Globus pallidus (tissue), 1 donor: ENCODE data around the gene JAKMIP1.

Experiments used
- DNase-seq: peaks from one replicate; pipeline ENCODE4 v3.0.0-alpha.2; 2015; ENCODE audit warnings: low spot score

The JAKMIP1 gene

GRCh38 chr4:6201580-6202091 lies 1.3 kb upstream of the JAKMIP1 start:
- no peak for DNase-seq

- DNase-seq: no peak
Measured at GRCh38 chr4:6200922-6201362, 593 bp upstream of the JAKMIP1 start.

GRCh38 chr4:6199422-6199921 lies 877 bp downstream of the JAKMIP1 start:
- DNase-seq: no peak

GRCh38 chr4:6198768-6199421 lies 1.5 kb downstream of the JAKMIP1 start:
- no peak for DNase-seq

GRCh38 chr4:6198278-6198677 lies 2.1 kb downstream of the JAKMIP1 start:
- DNase-seq: no peak

GRCh38 chr4:6197433-6198174 lies 2.7 kb downstream of the JAKMIP1 start:
- no peak for DNase-seq

- DNase-seq: no peak
Measured at GRCh38 chr4:6196871-6197270, 3.5 kb downstream of the JAKMIP1 start.

- DNase-seq: no peak
Measured at GRCh38 chr4:6196324-6196723, 4.0 kb downstream of the JAKMIP1 start.

- DNase-seq: no peak
Measured at GRCh38 chr4:6195602-6196319, 4.6 kb downstream of the JAKMIP1 start.

GRCh38 chr4:6194458-6195195 lies 5.7 kb downstream of the JAKMIP1 start:
- DNase-seq: peak; percentile 59

- DNase-seq: no peak
Measured at GRCh38 chr4:6193399-6193798, 7.0 kb downstream of the JAKMIP1 start.

- DNase-seq: no peak
Measured at GRCh38 chr4:6192245-6192644, 8.1 kb downstream of the JAKMIP1 start.

- no peak for DNase-seq
Measured at GRCh38 chr4:6191448-6192130, 8.8 kb downstream of the JAKMIP1 start.

- no peak for DNase-seq
Measured at GRCh38 chr4:6190486-6190885, 9.9 kb downstream of the JAKMIP1 start.

- no peak for DNase-seq
Measured at GRCh38 chr4:6189511-6189910, 10.8 kb downstream of the JAKMIP1 start.

GRCh38 chr4:6188687-6189305 lies 11.6 kb downstream of the JAKMIP1 start:
- peak; percentile 31 for DNase-seq

- no peak for DNase-seq
Measured at GRCh38 chr4:6184169-6184568, 16.2 kb downstream of the JAKMIP1 start.

GRCh38 chr4:6183740-6184139 lies 16.6 kb downstream of the JAKMIP1 start:
- DNase-seq: no peak

- no peak for DNase-seq
Measured at GRCh38 chr4:6182376-6183280, 17.7 kb downstream of the JAKMIP1 start.
